Stimulated activated CD8-positive, alpha-beta memory T cell treated with anti-CD3 and anti-CD28 coated beads, Interleukin-12 subunit alpha, Interleukin-12 subunit beta, amount 100 ng/mL, for 4 hours (primary cell): ENCODE measurements around the gene MDGA2.
"Not testable (repeated sequence)": the region's sequence is repeated elsewhere in the genome, so short reads cannot be mapped to it uniquely, and the experiment has no call there.

Experiments used
- DNase-seq: peaks from one replicate; pipeline ENCODE4 v3.0.0-alpha.2; 2020; ENCODE audit warnings: low read depth

MDGA2 gene

GRCh38 chr14:47328376-47328775 lies 347.0 kb downstream of the MDGA2 start:
- DNase-seq = no peak

- no peak for DNase-seq
Measured at GRCh38 chr14:47327336-47327735, 348.1 kb downstream of the MDGA2 start.

GRCh38 chr14:47322751-47323150 lies 352.7 kb downstream of the MDGA2 start:
- DNase-seq = no peak

GRCh38 chr14:47302121-47302520 lies 373.3 kb downstream of the MDGA2 start:
- DNase-seq = no peak

- DNase-seq = no peak
Measured at GRCh38 chr14:47300796-47301195, 374.6 kb downstream of the MDGA2 start.

- DNase-seq = no peak
Measured at GRCh38 chr14:47297374-47297773, 378.0 kb downstream of the MDGA2 start.

GRCh38 chr14:47284283-47284682 lies 391.1 kb downstream of the MDGA2 start:
- DNase-seq = no peak

- not testable (repeated sequence) for DNase-seq
Measured at GRCh38 chr14:47281761-47282160, 393.6 kb downstream of the MDGA2 start.

- DNase-seq = no peak
Measured at GRCh38 chr14:47278233-47278842, 397.1 kb downstream of the MDGA2 start.

- no peak for DNase-seq
Measured at GRCh38 chr14:47277703-47278102, 397.7 kb downstream of the MDGA2 start.

- DNase-seq = no peak
Measured at GRCh38 chr14:47276931-47277330, 398.5 kb downstream of the MDGA2 start.

- no peak for DNase-seq
Measured at GRCh38 chr14:47273939-47274338, 401.5 kb downstream of the MDGA2 start.

- DNase-seq = no peak
Measured at GRCh38 chr14:47270715-47271114, 404.7 kb downstream of the MDGA2 start.

GRCh38 chr14:47269756-47270492 lies 405.5 kb downstream of the MDGA2 start:
- DNase-seq = no peak

- no peak for DNase-seq
Measured at GRCh38 chr14:47264842-47265241, 410.6 kb downstream of the MDGA2 start.

- no peak for DNase-seq
Measured at GRCh38 chr14:47262801-47263200, 412.6 kb downstream of the MDGA2 start.

- DNase-seq = no peak
Measured at GRCh38 chr14:47261350-47261749, 414.1 kb downstream of the MDGA2 start.

GRCh38 chr14:47259796-47260195 lies 415.6 kb downstream of the MDGA2 start:
- no peak for DNase-seq

GRCh38 chr14:47257013-47257412 lies 418.4 kb downstream of the MDGA2 start:
- no peak for DNase-seq

GRCh38 chr14:47252802-47253201 lies 422.6 kb downstream of the MDGA2 start:
- DNase-seq = no peak

GRCh38 chr14:47246367-47246766 lies 429.0 kb downstream of the MDGA2 start:
- DNase-seq = no peak

- DNase-seq = not testable (repeated sequence)
Measured at GRCh38 chr14:47242579-47242978, 432.8 kb downstream of the MDGA2 start.

- no peak for DNase-seq
Measured at GRCh38 chr14:47240748-47241437, 434.5 kb downstream of the MDGA2 start.
